SK-N-SH (cell line): ENCODE results near the gene SLC1A3. TPM values are rescaled to one million over a fixed set of nuclear protein-coding genes. Genes with fewer than 3 reads are reported as not detected.

Experiments
- CTCF ChIA-PET: fragments of 300-600, 350-600 bp; formaldehyde crosslinking; extraction: SDS; loops from one replicate; lab custom pipeline; 2021; lab: Yijun Ruan, JAX
- POLR2A ChIA-PET: fragments of 350-600 bp; sonication (Branson Sonifier 250); formaldehyde crosslinking; extraction: SDS; loops from one replicate; lab custom pipeline; 2020; ENCODE audit warnings: antibody characterized with exemption, inconsistent platforms; lab: Yijun Ruan, JAX
- DNase-seq: peaks from one replicate; pipeline ENCODE4 v3.0.0; 2012
- H2AFZ ChIP-seq: fragments of 200-600 bp; sonication (generic); 2 replicates; pipeline ENCODE4 v1.8.1; 2016; ENCODE audit warnings: antibody characterized with exemption, mild to moderate bottlenecking, low read depth
- H3F3A ChIP-seq: fragments of 200-600 bp; sonication (generic); replicated peaks from 2 replicates; pipeline ENCODE3; 2016; ENCODE audit warnings: antibody characterized with exemption, mild to moderate bottlenecking; ENCODE audit not compliant: insufficient read depth
- H3K27ac ChIP-seq, 2 experiments: fragments of 200-500 bp in 1 of 2; fragments of 200-600 bp in 1 of 2; sonication (Bioruptor generic) in 1 of 2; sonication (generic), shearing (Covaris generic) in 1 of 2; 2 replicates each; pipeline versions ENCODE4 v1.5.1 to v1.6.1; 2014 to 2016; ENCODE audit warnings: low read depth in 2 of 2, inconsistent platforms in 1 of 2, low read length in 1 of 2, mild to moderate bottlenecking in 1 of 2, mixed read lengths in 1 of 2
- H3K27me3 ChIP-seq: fragments of 200-600 bp; sonication (generic), shearing (Covaris generic); 2 replicates; pipeline ENCODE4 v1.6.1; 2016; ENCODE audit warnings: mixed run types; ENCODE audit not compliant: insufficient read depth
- H3K36me3 ChIP-seq, 2 experiments: fragments of 200-500 bp in 1 of 2; fragments of 200-600 bp in 1 of 2; sonication (Bioruptor generic) in 1 of 2; sonication (generic) in 1 of 2; replicated peaks in 1 of 2; 2 replicates each; pipeline versions ENCODE3 to v1.5.1; 2014 to 2016; ENCODE audit warnings: low read length in 1 of 2, mild to moderate bottlenecking in 1 of 2; ENCODE audit not compliant: insufficient read depth in 2 of 2, control insufficient read depth in 1 of 2
- H3K4me1 ChIP-seq, 2 experiments: fragments of 200-500 bp in 1 of 2; fragments of 200-600 bp in 1 of 2; sonication (Bioruptor generic) in 1 of 2; sonication (generic), shearing (Covaris generic) in 1 of 2; 2 replicates each; pipeline versions ENCODE4 v1.5.1 to v1.6.1; 2014 to 2016; ENCODE audit warnings: low read depth in 1 of 2, low read length in 1 of 2, mixed run types in 1 of 2; ENCODE audit not compliant: insufficient read depth in 2 of 2, control insufficient read depth in 1 of 2
- H3K4me2 ChIP-seq: fragments of 200-600 bp; sonication (generic), shearing (Covaris generic); 2 replicates; pipeline ENCODE4 v1.6.1; 2017; ENCODE audit warnings: mixed run types
- H3K4me3 ChIP-seq, 2 experiments: fragments of 200-500 bp in 1 of 2; fragments of 200-600 bp in 1 of 2; sonication (Bioruptor generic) in 1 of 2; sonication (generic), shearing (Covaris generic) in 1 of 2; 2 replicates each; pipeline versions ENCODE4 v1.5.1 to v1.8.1; 2014 to 2016; ENCODE audit warnings: low read depth in 2 of 2, inconsistent platforms in 1 of 2, low read length in 1 of 2, mild to moderate bottlenecking in 1 of 2, mixed read lengths in 1 of 2, moderate library complexity in 1 of 2
- H3K79me2 ChIP-seq: fragments of 200-600 bp; sonication (generic); 2 replicates; pipeline ENCODE4 v1.8.1; 2017; ENCODE audit warnings: mild to moderate bottlenecking; ENCODE audit not compliant: insufficient read depth
- H3K9ac ChIP-seq: fragments of 200-600 bp; sonication (generic); 2 replicates; pipeline ENCODE4 v1.6.1; 2017; ENCODE audit warnings: mixed run types
- H3K9me2 ChIP-seq: fragments of 200-600 bp; sonication (generic); 2 replicates; pipeline ENCODE4 v1.6.1; 2017; ENCODE audit warnings: mixed run types
- H3K9me3 ChIP-seq: fragments of 200-600 bp; sonication (generic); 2 replicates; pipeline ENCODE4 v1.6.1; 2017; ENCODE audit warnings: mixed run types, mild to moderate bottlenecking, moderate library complexity
- H4K20me1 ChIP-seq: fragments of 200-600 bp; sonication (generic); 2 replicates; pipeline ENCODE4 v1.6.1; 2017; ENCODE audit warnings: mild to moderate bottlenecking, mixed run types; ENCODE audit not compliant: insufficient read depth
- EZH2phosphoT487 ChIP-seq: fragments of 200-600 bp; sonication (generic); IDR thresholded peaks from 2 replicates; pipeline ENCODE4 v1.6.1; 2017; ENCODE audit warnings: low read depth, mixed run types, mild to moderate bottlenecking, antibody characterized with exemption, moderate library complexity, borderline replicate concordance
- FOSL2 ChIP-seq: IDR thresholded peaks from 2 replicates; pipeline ENCODE4 v1.4.0; 2012; ENCODE audit warnings: low read depth, mild to moderate bottlenecking, moderate library complexity, borderline replicate concordance
- FOXM1 ChIP-seq: IDR thresholded peaks from 2 replicates; pipeline ENCODE4 v1.4.0; 2012; ENCODE audit warnings: low read depth, mild to moderate bottlenecking
- GABPA ChIP-seq: IDR thresholded peaks from 2 replicates; pipeline ENCODE4 v1.4.0; 2012; ENCODE audit warnings: low read depth, mild to moderate bottlenecking
- GATA2 ChIP-seq: sonication (generic); formaldehyde crosslinking; IDR thresholded peaks from 2 replicates; pipeline ENCODE4 v1.5.0; 2020; ENCODE audit warnings: mild to moderate bottlenecking, missing genetic modification reagents
- MXI1 ChIP-seq: IDR thresholded peaks from 2 replicates; pipeline ENCODE4 v1.6.1; 2012; ENCODE audit warnings: mild to moderate bottlenecking, low read depth, low read length, improper control_type of control experiment
- NFIC ChIP-seq: IDR thresholded peaks from 2 replicates; pipeline ENCODE4 v1.4.0; 2012; ENCODE audit warnings: borderline replicate concordance
- POLR2AphosphoS5 ChIP-seq: IDR thresholded peaks from 2 replicates; pipeline ENCODE4 v1.6.1; 2012; ENCODE audit warnings: low read depth, low read length
- RCOR1 ChIP-seq: fragments of 150-350 bp; IDR thresholded peaks from 2 replicates; pipeline ENCODE4 v1.6.1; 2017; ENCODE audit warnings: antibody characterized with exemption, low read length
- RFX5 ChIP-seq: IDR thresholded peaks from 2 replicates; pipeline ENCODE4 v1.6.1; 2012; ENCODE audit warnings: mild to moderate bottlenecking, improper control_type of control experiment, low read length
- TAF1 ChIP-seq: IDR thresholded peaks from 2 replicates; pipeline ENCODE4 v1.6.1; 2012; ENCODE audit warnings: low read depth, mild to moderate bottlenecking, low read length, moderate library complexity, borderline replicate concordance
- TCF12 ChIP-seq: IDR thresholded peaks from 2 replicates; pipeline ENCODE4 v1.4.0; 2012
- whole genome bisulfite sequencing: methylation state at CpG from one replicate; pipeline ENCODE4 v1.1.6; 2017; ENCODE audit warnings: low lambda C conversion rate; 5-methylcytosine and 5-hydroxymethylcytosine counted together
- polyA plus RNA-seq, 3 experiments: library from polyadenylated mRNA; depleted of rRNA; stranded (reverse); fragments of >200 nt; gene quantifications; 2 replicates each; pipeline ENCODE4 v1.2.3, GENCODE V29; 2012
- TF ChIP-seq, protein P1 (sequence below): fragments of 150-350 bp; IDR thresholded peaks from 2 replicates; pipeline ENCODE4 v1.6.1; 2017; ENCODE audit warnings: antibody characterized with exemption, low read length, low read depth, borderline replicate concordance
- TF ChIP-seq, protein P2 (sequence below): IDR thresholded peaks from 2 replicates; pipeline ENCODE4 v1.4.0; 2012; ENCODE audit warnings: low read depth
- TF ChIP-seq, protein P3 (sequence below): fragments of 200-600 bp; sonication (generic); IDR thresholded peaks from 2 replicates; pipeline ENCODE4 v1.6.1; 2017; ENCODE audit warnings: antibody characterized with exemption, mild to moderate bottlenecking, moderate library complexity
- TF ChIP-seq, protein P4 (sequence below): fragments of 150-350 bp; IDR thresholded peaks from 2 replicates; pipeline ENCODE4 v1.6.1; 2016; ENCODE audit warnings: mild to moderate bottlenecking, low read depth, low read length
- TF ChIP-seq, protein P5 (sequence below): IDR thresholded peaks from 2 replicates; pipeline ENCODE4 v1.4.0; 2012; ENCODE audit warnings: low read depth, borderline replicate concordance
- TF ChIP-seq, protein P6 (sequence below): IDR thresholded peaks from 2 replicates; pipeline ENCODE4 v1.4.0; 2012; ENCODE audit warnings: low read depth, borderline replicate concordance
- TF ChIP-seq, protein P7 (sequence below): IDR thresholded peaks from 2 replicates; pipeline ENCODE4 v1.6.1; 2012; ENCODE audit warnings: mild to moderate bottlenecking, low read depth, low read length, moderate library complexity
- TF ChIP-seq, protein P8 (sequence below): IDR thresholded peaks from 2 replicates; pipeline ENCODE4; 2012

Gene SLC1A3
- polyA plus RNA-seq, 1 of the 3 experiments (the other 2 are of a cell fraction), result not detected

DNA sequence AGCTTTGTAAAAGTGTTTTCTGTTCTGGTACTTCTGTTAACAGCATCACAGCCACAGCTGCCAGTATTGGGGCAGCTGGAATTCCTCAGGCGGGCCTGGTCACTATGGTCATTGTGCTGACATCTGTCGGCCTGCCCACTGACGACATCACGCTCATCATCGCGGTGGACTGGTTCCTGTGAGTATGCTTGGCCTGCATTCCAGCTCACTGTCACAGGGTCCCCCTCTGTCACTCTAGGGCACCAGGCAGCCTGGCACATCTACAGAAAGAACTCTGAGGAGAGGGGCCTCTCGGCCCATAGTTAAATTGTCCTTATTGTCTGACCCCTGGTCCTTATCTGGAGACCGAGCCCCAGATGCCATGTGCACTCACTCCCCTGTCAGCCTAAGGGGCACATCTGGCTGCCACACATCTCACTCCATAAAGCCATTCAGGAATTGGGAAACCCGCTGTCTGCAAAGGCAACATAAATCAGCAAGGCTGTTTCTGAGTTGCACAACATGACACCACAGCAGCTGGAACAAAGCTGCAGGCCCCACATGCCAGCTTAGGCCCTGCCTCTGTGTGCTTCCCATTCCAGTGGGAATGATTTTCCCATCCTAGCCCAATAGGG lies 77.5 kb downstream of the SLC1A3 start:
- H3K4me1 ChIP-seq, result peaks cover 0 to 16% of the 10 kb centered on the region in 2 experiments; a peak in 2 of 4 replicates
- no peaks in the 10 kb centered on the region for H3K79me2 ChIP-seq
- POLR2A ChIA-PET, result interaction anchor here (0.9 kb wide), 1 partner anchor 43 kb away, joined by 3 read pairs; no protein-coding TSS in a partner anchor
- H3K9ac ChIP-seq, result no peak overlapping the region
- peaks cover 32% of the 10 kb centered on the region for H3K27me3 ChIP-seq
- no peaks in the 10 kb centered on the region for H3K9me3 ChIP-seq
- WGBS, result 31% methylated on average over 6 of the region's 9 CpGs
- H3K4me2 ChIP-seq, result no peak overlapping the region
- H3K36me3 ChIP-seq, result no peaks in the 10 kb centered on the region
- no peak overlapping the region for H2AFZ ChIP-seq
- H3K9me2 ChIP-seq, result no peaks in the 10 kb centered on the region
- H3K27ac ChIP-seq, result peak overlapping the region in 1 of 2 experiments; percentile 80; a peak in 2 of 4 replicates
- CTCF ChIA-PET, result interaction anchor here (0.8 to 7.2 kb wide), 10 partner anchors 8 to 638 kb away, joined by 3 to 43 read pairs (median 4); no protein-coding TSS in a partner anchor
- H3K4me3 ChIP-seq, result no peak overlapping the region
- H4K20me1 ChIP-seq, result no peaks in the 10 kb centered on the region
- DNase-seq, result peak; percentile 86
- H3F3A ChIP-seq, result no peaks in the 10 kb centered on the region
- TF ChIP-seq GABPA, result no peak
- no peak for TF ChIP-seq FOSL2
- TF ChIP-seq, protein P1, sequence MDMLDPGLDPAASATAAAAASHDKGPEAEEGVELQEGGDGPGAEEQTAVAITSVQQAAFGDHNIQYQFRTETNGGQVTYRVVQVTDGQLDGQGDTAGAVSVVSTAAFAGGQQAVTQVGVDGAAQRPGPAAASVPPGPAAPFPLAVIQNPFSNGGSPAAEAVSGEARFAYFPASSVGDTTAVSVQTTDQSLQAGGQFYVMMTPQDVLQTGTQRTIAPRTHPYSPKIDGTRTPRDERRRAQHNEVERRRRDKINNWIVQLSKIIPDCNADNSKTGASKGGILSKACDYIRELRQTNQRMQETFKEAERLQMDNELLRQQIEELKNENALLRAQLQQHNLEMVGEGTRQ, result no peak
- TF ChIP-seq MXI1, result peak; percentile 28; the same call in 1 of the 2 replicates
- TF ChIP-seq EZH2phosphoT487, result no peak
- no peak for TF ChIP-seq RFX5
- TF ChIP-seq, protein P2, sequence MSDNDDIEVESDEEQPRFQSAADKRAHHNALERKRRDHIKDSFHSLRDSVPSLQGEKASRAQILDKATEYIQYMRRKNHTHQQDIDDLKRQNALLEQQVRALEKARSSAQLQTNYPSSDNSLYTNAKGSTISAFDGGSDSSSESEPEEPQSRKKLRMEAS, result no peak
- TF ChIP-seq TCF12, result peak; percentile 76
- TF ChIP-seq, protein P3, sequence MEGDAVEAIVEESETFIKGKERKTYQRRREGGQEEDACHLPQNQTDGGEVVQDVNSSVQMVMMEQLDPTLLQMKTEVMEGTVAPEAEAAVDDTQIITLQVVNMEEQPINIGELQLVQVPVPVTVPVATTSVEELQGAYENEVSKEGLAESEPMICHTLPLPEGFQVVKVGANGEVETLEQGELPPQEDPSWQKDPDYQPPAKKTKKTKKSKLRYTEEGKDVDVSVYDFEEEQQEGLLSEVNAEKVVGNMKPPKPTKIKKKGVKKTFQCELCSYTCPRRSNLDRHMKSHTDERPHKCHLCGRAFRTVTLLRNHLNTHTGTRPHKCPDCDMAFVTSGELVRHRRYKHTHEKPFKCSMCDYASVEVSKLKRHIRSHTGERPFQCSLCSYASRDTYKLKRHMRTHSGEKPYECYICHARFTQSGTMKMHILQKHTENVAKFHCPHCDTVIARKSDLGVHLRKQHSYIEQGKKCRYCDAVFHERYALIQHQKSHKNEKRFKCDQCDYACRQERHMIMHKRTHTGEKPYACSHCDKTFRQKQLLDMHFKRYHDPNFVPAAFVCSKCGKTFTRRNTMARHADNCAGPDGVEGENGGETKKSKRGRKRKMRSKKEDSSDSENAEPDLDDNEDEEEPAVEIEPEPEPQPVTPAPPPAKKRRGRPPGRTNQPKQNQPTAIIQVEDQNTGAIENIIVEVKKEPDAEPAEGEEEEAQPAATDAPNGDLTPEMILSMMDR, result no peak
- TF ChIP-seq RCOR1, result peak; percentile 88
- TF ChIP-seq, protein P4, sequence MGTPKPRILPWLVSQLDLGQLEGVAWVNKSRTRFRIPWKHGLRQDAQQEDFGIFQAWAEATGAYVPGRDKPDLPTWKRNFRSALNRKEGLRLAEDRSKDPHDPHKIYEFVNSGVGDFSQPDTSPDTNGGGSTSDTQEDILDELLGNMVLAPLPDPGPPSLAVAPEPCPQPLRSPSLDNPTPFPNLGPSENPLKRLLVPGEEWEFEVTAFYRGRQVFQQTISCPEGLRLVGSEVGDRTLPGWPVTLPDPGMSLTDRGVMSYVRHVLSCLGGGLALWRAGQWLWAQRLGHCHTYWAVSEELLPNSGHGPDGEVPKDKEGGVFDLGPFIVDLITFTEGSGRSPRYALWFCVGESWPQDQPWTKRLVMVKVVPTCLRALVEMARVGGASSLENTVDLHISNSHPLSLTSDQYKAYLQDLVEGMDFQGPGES, result no peak
- TF ChIP-seq NFIC, result no peak
- TF ChIP-seq, protein P5, sequence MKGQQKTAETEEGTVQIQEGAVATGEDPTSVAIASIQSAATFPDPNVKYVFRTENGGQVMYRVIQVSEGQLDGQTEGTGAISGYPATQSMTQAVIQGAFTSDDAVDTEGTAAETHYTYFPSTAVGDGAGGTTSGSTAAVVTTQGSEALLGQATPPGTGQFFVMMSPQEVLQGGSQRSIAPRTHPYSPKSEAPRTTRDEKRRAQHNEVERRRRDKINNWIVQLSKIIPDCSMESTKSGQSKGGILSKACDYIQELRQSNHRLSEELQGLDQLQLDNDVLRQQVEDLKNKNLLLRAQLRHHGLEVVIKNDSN, result no peak
- TF ChIP-seq POLR2AphosphoS5, result 0 out of 2 replicates have a peak, but pooled peaks have one; percentile 39
- peak; percentile 96 for TF ChIP-seq GATA2 (CRISPR knock-in tag)
- TF ChIP-seq, protein P6, sequence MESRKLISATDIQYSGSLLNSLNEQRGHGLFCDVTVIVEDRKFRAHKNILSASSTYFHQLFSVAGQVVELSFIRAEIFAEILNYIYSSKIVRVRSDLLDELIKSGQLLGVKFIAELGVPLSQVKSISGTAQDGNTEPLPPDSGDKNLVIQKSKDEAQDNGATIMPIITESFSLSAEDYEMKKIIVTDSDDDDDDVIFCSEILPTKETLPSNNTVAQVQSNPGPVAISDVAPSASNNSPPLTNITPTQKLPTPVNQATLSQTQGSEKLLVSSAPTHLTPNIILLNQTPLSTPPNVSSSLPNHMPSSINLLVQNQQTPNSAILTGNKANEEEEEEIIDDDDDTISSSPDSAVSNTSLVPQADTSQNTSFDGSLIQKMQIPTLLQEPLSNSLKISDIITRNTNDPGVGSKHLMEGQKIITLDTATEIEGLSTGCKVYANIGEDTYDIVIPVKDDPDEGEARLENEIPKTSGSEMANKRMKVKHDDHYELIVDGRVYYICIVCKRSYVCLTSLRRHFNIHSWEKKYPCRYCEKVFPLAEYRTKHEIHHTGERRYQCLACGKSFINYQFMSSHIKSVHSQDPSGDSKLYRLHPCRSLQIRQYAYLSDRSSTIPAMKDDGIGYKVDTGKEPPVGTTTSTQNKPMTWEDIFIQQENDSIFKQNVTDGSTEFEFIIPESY, result no peak
- no peak for TF ChIP-seq FOXM1
- TF ChIP-seq, protein P7, sequence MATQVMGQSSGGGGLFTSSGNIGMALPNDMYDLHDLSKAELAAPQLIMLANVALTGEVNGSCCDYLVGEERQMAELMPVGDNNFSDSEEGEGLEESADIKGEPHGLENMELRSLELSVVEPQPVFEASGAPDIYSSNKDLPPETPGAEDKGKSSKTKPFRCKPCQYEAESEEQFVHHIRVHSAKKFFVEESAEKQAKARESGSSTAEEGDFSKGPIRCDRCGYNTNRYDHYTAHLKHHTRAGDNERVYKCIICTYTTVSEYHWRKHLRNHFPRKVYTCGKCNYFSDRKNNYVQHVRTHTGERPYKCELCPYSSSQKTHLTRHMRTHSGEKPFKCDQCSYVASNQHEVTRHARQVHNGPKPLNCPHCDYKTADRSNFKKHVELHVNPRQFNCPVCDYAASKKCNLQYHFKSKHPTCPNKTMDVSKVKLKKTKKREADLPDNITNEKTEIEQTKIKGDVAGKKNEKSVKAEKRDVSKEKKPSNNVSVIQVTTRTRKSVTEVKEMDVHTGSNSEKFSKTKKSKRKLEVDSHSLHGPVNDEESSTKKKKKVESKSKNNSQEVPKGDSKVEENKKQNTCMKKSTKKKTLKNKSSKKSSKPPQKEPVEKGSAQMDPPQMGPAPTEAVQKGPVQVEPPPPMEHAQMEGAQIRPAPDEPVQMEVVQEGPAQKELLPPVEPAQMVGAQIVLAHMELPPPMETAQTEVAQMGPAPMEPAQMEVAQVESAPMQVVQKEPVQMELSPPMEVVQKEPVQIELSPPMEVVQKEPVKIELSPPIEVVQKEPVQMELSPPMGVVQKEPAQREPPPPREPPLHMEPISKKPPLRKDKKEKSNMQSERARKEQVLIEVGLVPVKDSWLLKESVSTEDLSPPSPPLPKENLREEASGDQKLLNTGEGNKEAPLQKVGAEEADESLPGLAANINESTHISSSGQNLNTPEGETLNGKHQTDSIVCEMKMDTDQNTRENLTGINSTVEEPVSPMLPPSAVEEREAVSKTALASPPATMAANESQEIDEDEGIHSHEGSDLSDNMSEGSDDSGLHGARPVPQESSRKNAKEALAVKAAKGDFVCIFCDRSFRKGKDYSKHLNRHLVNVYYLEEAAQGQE, result no peak
- no peak for TF ChIP-seq TAF1
- TF ChIP-seq, protein P8, sequence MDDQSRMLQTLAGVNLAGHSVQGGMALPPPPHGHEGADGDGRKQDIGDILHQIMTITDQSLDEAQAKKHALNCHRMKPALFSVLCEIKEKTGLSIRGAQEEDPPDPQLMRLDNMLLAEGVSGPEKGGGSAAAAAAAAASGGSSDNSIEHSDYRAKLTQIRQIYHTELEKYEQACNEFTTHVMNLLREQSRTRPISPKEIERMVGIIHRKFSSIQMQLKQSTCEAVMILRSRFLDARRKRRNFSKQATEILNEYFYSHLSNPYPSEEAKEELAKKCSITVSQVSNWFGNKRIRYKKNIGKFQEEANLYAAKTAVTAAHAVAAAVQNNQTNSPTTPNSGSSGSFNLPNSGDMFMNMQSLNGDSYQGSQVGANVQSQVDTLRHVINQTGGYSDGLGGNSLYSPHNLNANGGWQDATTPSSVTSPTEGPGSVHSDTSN, result no peak; the same call in 1 of the 2 replicates
